SK-N-SH (cell line): ENCODE results near the gene MX1.

ENCODE experiments used
- JUND ChIP-seq: IDR thresholded peaks from 2 replicates; pipeline ENCODE4 v1.4.0; 2012
- TF ChIP-seq, protein P1 (sequence below): fragments of 200-600 bp; sonication (generic); IDR thresholded peaks from 2 replicates; pipeline ENCODE4 v1.6.1; 2017; ENCODE audit warnings: antibody characterized with exemption, mild to moderate bottlenecking, moderate library complexity

DNA sequence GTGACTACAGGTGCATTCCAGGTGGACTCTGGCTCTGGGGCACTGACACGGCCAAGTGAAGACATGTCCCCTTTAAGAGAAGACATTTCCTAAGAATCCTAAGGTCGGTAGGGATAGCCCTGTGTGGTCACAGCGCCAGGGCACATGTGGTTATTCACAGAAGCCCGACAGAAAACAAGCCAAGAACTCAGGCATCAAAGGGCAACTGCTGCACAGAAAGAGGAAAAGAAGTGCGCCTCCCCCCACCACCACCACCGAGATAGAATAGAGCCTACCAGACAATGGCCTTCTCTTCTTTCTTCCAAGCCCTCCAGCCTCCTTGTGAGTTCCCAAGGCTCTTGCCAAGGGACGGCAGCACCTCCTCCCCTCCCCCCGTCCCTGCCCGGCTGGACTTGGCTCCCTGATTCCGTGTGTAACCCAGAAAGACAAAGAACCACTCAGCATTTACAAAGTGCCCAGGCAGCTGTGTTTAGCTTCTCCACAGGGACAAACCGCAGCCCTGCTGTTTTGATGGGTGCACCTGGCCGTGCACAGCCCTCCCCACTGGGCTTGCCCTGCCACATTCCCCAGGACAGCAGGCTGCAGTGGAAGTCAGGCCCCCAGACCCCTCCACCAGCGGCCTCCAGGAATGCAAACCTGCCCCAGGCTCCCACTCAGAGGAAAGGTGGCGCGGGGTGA is 51.7 kb downstream of the MX1 start:
- TF ChIP-seq, protein P1, sequence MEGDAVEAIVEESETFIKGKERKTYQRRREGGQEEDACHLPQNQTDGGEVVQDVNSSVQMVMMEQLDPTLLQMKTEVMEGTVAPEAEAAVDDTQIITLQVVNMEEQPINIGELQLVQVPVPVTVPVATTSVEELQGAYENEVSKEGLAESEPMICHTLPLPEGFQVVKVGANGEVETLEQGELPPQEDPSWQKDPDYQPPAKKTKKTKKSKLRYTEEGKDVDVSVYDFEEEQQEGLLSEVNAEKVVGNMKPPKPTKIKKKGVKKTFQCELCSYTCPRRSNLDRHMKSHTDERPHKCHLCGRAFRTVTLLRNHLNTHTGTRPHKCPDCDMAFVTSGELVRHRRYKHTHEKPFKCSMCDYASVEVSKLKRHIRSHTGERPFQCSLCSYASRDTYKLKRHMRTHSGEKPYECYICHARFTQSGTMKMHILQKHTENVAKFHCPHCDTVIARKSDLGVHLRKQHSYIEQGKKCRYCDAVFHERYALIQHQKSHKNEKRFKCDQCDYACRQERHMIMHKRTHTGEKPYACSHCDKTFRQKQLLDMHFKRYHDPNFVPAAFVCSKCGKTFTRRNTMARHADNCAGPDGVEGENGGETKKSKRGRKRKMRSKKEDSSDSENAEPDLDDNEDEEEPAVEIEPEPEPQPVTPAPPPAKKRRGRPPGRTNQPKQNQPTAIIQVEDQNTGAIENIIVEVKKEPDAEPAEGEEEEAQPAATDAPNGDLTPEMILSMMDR = no peak
- no peak for TF ChIP-seq JUND
